Measurements from ENCODE around the gene PLTP. TPM values are rescaled to one million over a fixed set of nuclear protein-coding genes. Genes with fewer than 3 reads are reported as not detected.

PLTP gene
- total RNA-seq, 1 donor from 2014 or later, result 48.5 TPM

GRCh38 chr20:45917790-45918141 lies 5.8 kb upstream of the PLTP start:
- DNase-seq (ENCODE audit: low spot score), result no peak
- Mint-ChIP-seq H3K4me3 (ENCODE audit: unreplicated experiment) (no peak overlapping the region), H3K4me1 (ENCODE audit: low read depth) (peaks cover 38% of the 10 kb centered on the region), H3K27me3 (ENCODE audit: low read depth) (no peaks in the 10 kb centered on the region), H3K36me3 (ENCODE audit: low read depth) (no peaks in the 10 kb centered on the region), H3K27ac (ENCODE audit: unreplicated experiment) (peak overlapping the region; percentile 27), H3K9me3 (ENCODE audit: low read depth) (no peaks in the 10 kb centered on the region)
- TF ChIP-seq, protein P1, sequence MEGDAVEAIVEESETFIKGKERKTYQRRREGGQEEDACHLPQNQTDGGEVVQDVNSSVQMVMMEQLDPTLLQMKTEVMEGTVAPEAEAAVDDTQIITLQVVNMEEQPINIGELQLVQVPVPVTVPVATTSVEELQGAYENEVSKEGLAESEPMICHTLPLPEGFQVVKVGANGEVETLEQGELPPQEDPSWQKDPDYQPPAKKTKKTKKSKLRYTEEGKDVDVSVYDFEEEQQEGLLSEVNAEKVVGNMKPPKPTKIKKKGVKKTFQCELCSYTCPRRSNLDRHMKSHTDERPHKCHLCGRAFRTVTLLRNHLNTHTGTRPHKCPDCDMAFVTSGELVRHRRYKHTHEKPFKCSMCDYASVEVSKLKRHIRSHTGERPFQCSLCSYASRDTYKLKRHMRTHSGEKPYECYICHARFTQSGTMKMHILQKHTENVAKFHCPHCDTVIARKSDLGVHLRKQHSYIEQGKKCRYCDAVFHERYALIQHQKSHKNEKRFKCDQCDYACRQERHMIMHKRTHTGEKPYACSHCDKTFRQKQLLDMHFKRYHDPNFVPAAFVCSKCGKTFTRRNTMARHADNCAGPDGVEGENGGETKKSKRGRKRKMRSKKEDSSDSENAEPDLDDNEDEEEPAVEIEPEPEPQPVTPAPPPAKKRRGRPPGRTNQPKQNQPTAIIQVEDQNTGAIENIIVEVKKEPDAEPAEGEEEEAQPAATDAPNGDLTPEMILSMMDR (IDR thresholded peaks at IDR 0.05), result no peak

- H3K4me1 Mint-ChIP-seq (ENCODE audit: low read depth), result peaks cover 29% of the 10 kb centered on the region
- H3K36me3 Mint-ChIP-seq (ENCODE audit: low read depth), result peaks cover 3% of the 10 kb centered on the region
- TF ChIP-seq, protein P1 (IDR thresholded peaks at IDR 0.05), result no peak
- no peaks in the 10 kb centered on the region for H3K9me3 Mint-ChIP-seq (ENCODE audit: low read depth)
- no peak overlapping the region for H3K4me3 Mint-ChIP-seq (ENCODE audit: unreplicated experiment)
- DNase-seq (ENCODE audit: low spot score), result no peak
- no peaks in the 10 kb centered on the region for H3K27me3 Mint-ChIP-seq (ENCODE audit: low read depth)
- no peak overlapping the region for H3K27ac Mint-ChIP-seq (ENCODE audit: unreplicated experiment)
Measured at GRCh38 chr20:45913116-45913515, 1.2 kb upstream of the PLTP start.

GRCh38 chr20:45912344-45912682 lies 358 bp upstream of the PLTP start:
- no peaks in the 10 kb centered on the region for H3K27me3 Mint-ChIP-seq (ENCODE audit: low read depth)
- peaks cover 5% of the 10 kb centered on the region for H3K36me3 Mint-ChIP-seq (ENCODE audit: low read depth)
- H3K27ac Mint-ChIP-seq (ENCODE audit: unreplicated experiment), result peak overlapping the region; percentile 74
- peaks cover 25% of the 10 kb centered on the region for H3K4me1 Mint-ChIP-seq (ENCODE audit: low read depth)
- no peak for DNase-seq (ENCODE audit: low spot score)
- H3K4me3 Mint-ChIP-seq (ENCODE audit: unreplicated experiment), result peak overlapping the region; percentile 79
- TF ChIP-seq, protein P1 (IDR thresholded peaks at IDR 0.05), result no peak
- no peaks in the 10 kb centered on the region for H3K9me3 Mint-ChIP-seq (ENCODE audit: low read depth)

GRCh38 chr20:45910670-45911485 lies 1.1 kb downstream of the PLTP start:
- Mint-ChIP-seq H3K36me3 (ENCODE audit: low read depth) (peaks cover 6% of the 10 kb centered on the region), H3K4me3 (ENCODE audit: unreplicated experiment) (peak overlapping the region; percentile 79), H3K9me3 (ENCODE audit: low read depth) (no peaks in the 10 kb centered on the region), H3K27me3 (ENCODE audit: low read depth) (no peaks in the 10 kb centered on the region), H3K27ac (ENCODE audit: unreplicated experiment) (peak overlapping the region; percentile 94), H3K4me1 (ENCODE audit: low read depth) (peaks cover 25% of the 10 kb centered on the region)
- TF ChIP-seq, protein P1 (IDR thresholded peaks at IDR 0.05), result no peak
- peak; percentile 97 for DNase-seq (ENCODE audit: low spot score)

DNA sequence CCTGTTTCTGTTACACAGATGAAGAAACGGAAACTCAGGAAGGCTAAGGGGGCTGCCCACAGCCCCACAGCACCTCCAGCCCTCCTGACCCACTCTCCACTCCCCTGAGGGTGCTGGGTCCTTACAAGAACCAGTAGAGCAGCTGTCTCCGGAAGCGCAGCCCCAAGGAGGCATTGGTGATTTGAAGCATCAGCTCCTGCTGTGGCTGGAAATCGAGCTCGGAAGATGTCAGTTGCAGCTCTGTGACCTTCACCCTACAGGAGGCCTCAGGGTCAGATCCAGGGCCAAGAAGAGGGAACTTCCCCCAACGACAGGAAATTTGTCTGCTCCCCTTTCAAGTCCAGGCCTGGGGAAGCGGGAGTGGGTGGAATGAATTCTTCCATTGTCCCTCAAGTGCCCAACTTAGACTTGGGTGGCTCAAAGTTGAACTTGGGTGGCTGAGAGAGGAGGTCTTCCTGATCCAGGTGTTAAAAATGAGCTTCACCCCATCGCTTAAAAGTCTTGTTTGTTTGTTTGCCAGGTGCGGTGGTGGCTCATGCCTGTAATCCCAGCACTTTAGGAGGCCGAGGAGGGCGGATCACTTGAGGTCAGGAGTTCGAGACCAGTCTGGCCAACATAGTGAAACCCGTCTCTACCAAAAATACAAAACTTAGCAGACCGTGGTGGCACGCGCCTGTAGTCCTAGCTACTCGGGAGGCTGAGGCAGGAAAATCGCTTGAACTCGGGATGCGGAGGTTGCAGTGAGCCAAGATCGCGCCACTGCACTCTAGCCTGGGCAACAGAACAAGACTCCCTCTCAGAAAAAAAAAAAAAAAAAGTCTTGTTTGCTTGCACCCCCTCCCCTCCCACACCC lies 1.9 kb downstream of the PLTP start:
- no peak for DNase-seq (ENCODE audit: low spot score)
- H3K4me1 Mint-ChIP-seq (ENCODE audit: low read depth), result peaks cover 25% of the 10 kb centered on the region
- peak overlapping the region; percentile 79 for H3K4me3 Mint-ChIP-seq (ENCODE audit: unreplicated experiment)
- H3K36me3 Mint-ChIP-seq (ENCODE audit: low read depth), result peaks cover 6% of the 10 kb centered on the region
- no peaks in the 10 kb centered on the region for H3K9me3 Mint-ChIP-seq (ENCODE audit: low read depth)
- TF ChIP-seq, protein P1 (IDR thresholded peaks at IDR 0.05), result no peak
- no peaks in the 10 kb centered on the region for H3K27me3 Mint-ChIP-seq (ENCODE audit: low read depth)
- H3K27ac Mint-ChIP-seq (ENCODE audit: unreplicated experiment), result peak overlapping the region; percentile 94
